HepG2 (cell line): Measurements from ENCODE around the gene FANCD2. TPM values are rescaled to one million over a fixed set of nuclear protein-coding genes. Genes with fewer than 3 reads are reported as not detected.

Experiments used
- BHLHE40 ChIP-seq: IDR thresholded peaks from 2 replicates; pipeline ENCODE4 v1.6.1; 2011; ENCODE audit warnings: low read length, improper control_type of control experiment
- BRCA1 ChIP-seq: sonication (generic); formaldehyde crosslinking; IDR thresholded peaks from 2 replicates; pipeline ENCODE4 v1.4.0; 2020; ENCODE audit warnings: missing genetic modification reagents
- HDAC6 ChIP-seq: fragments of 200-600 bp; sonication (generic); IDR thresholded peaks from 2 replicates; pipeline ENCODE4 v1.7.0; 2017; ENCODE audit warnings: mild to moderate bottlenecking, antibody characterized with exemption, low read length, low read depth
- HMG20B ChIP-seq: conservative IDR thresholded peaks from 2 replicates; pipeline ENCODE4 v1.6.1; 2016; ENCODE audit warnings: missing genetic modification reagents, missing compliant biosample characterization
- MTF1 ChIP-seq: sonication (generic); formaldehyde crosslinking; IDR thresholded peaks from 2 replicates; pipeline ENCODE4 v1.5.0; 2020; ENCODE audit warnings: missing genetic modification reagents
- MXI1 ChIP-seq: IDR thresholded peaks from 3 replicates; pipeline ENCODE4 v1.6.1; 2012; ENCODE audit warnings: low read depth, low read length, inconsistent platforms, borderline replicate concordance
- POGZ ChIP-seq: sonication (generic); formaldehyde crosslinking; IDR thresholded peaks from 2 replicates; pipeline ENCODE4 v1.4.0; 2020; ENCODE audit warnings: mild to moderate bottlenecking, missing genetic modification reagents
- PPARG ChIP-seq: conservative IDR thresholded peaks from 2 replicates; pipeline ENCODE4 v1.6.1; 2016; ENCODE audit warnings: missing biosample characterization, missing genetic modification reagents
- RFX1 ChIP-seq: fragments of 450-650 bp; IDR thresholded peaks from 2 replicates; pipeline ENCODE4 v1.6.1; 2017
- SP1 ChIP-seq, 2 experiments: fragments of 450-650 bp in 1 of 2; sonication (generic) in 1 of 2; formaldehyde crosslinking in 1 of 2; IDR thresholded peaks; 2 replicates each; pipeline versions ENCODE4 v1.4.0 to v1.6.1; 2016 to 2020; ENCODE audit warnings: missing genetic modification reagents in 1 of 2
- TCF12 ChIP-seq, 2 experiments: fragments of 450-650 bp in 1 of 2; sonication (generic) in 1 of 2; formaldehyde crosslinking in 1 of 2; IDR thresholded peaks; 2 replicates each; pipeline versions ENCODE4 v1.6.1 to v1.8.0; 2017 to 2022; ENCODE audit warnings: antibody characterized with exemption in 1 of 2, mild to moderate bottlenecking in 1 of 2, missing genetic modification reagents in 1 of 2, moderate library complexity in 1 of 2
- YEATS4 ChIP-seq: sonication (generic); formaldehyde crosslinking; IDR thresholded peaks from 2 replicates; pipeline ENCODE4 v1.4.0; 2020; ENCODE audit warnings: missing genetic modification reagents, borderline replicate concordance
- ZNF263 ChIP-seq: sonication (generic); formaldehyde crosslinking; IDR thresholded peaks from 2 replicates; pipeline ENCODE4 v1.4.0; 2020; ENCODE audit warnings: missing genetic modification reagents
- ZNF432 ChIP-seq: sonication (generic); formaldehyde crosslinking; IDR thresholded peaks from 2 replicates; pipeline ENCODE4 v1.5.0; 2020; ENCODE audit warnings: missing genetic modification reagents, mild to moderate bottlenecking, borderline replicate concordance
- ZNF550 ChIP-seq: sonication (generic); formaldehyde crosslinking; IDR thresholded peaks from 2 replicates; pipeline ENCODE4 v1.4.0; 2020; ENCODE audit warnings: mild to moderate bottlenecking, missing genetic modification reagents, borderline replicate concordance
- ZNF772 ChIP-seq: sonication (generic); formaldehyde crosslinking; IDR thresholded peaks from 2 replicates; pipeline ENCODE4 v1.5.0; 2020; ENCODE audit warnings: mild to moderate bottlenecking, missing genetic modification reagents
- ZNF850 ChIP-seq: sonication (generic); formaldehyde crosslinking; conservative IDR thresholded peaks from 2 replicates; pipeline ENCODE4 v1.9.0; 2021; ENCODE audit warnings: mild to moderate bottlenecking, missing genetic modification reagents
- polyA plus RNA-seq, 8 experiments: library from polyadenylated mRNA; depleted of rRNA in 3 of 8; stranded (reverse) in 7 of 8; unstranded in 1 of 8; fragments of >200 nt; fragmentation: Illumina TruSeq in 4 of 8; extraction: Trizol in 4 of 8; gene quantifications; 2 replicates each; pipeline versions ENCODE4 v1.2.1 to v1.2.3, GENCODE V29; 2011 to 2016; ENCODE audit warnings: low read depth in 4 of 8, missing spikeins in 1 of 8, mixed read lengths in 1 of 8; ENCODE audit not compliant: insufficient read depth in 1 of 8
- total RNA-seq, 5 experiments: library from RNA; depleted of rRNA; stranded (reverse); fragments of >200 nt; fragmentation: Illumina TruSeq; extraction: Trizol; gene quantifications; 2 replicates each; pipeline ENCODE4 v1.2.3, GENCODE V29; 2016; ENCODE audit warnings: low read depth in 1 of 5
- TF ChIP-seq, protein P1 (sequence below), 2 experiments: sonication (generic) in 1 of 2; formaldehyde crosslinking in 1 of 2; IDR thresholded peaks; 2 replicates each; pipeline versions ENCODE4 v1.4.0 to v1.6.1; 2018 to 2020; ENCODE audit warnings: missing genetic modification reagents in 2 of 2, borderline replicate concordance in 1 of 2, low read depth in 1 of 2, mild to moderate bottlenecking in 1 of 2, missing biosample characterization in 1 of 2
- TF ChIP-seq, protein P2 (sequence below): sonication (generic); formaldehyde crosslinking; conservative IDR thresholded peaks from 2 replicates; pipeline ENCODE4 v1.8.0; 2022; ENCODE audit warnings: mild to moderate bottlenecking, moderate library complexity, missing genetic modification reagents
- TF ChIP-seq, protein P3 (sequence below): IDR thresholded peaks from 2 replicates; pipeline ENCODE4 v1.6.1; 2016; ENCODE audit warnings: low read depth, control low read depth
- TF ChIP-seq, protein P4 (sequence below): IDR thresholded peaks from 2 replicates; pipeline ENCODE4 v1.6.1; 2016; ENCODE audit warnings: missing biosample characterization, missing genetic modification reagents, low read depth
- TF ChIP-seq, protein P5 (sequence below): sonication (generic); formaldehyde crosslinking; IDR thresholded peaks from 2 replicates; pipeline ENCODE4 v1.4.0; 2020; ENCODE audit warnings: mild to moderate bottlenecking, missing genetic modification reagents

FANCD2 gene
- total and polyA plus RNA-seq, 2 of the 13 experiments (the other 11 are each of a cell fraction or from before 2014, with no cell fraction given) = 10.1 to 42.0 TPM

DNA sequence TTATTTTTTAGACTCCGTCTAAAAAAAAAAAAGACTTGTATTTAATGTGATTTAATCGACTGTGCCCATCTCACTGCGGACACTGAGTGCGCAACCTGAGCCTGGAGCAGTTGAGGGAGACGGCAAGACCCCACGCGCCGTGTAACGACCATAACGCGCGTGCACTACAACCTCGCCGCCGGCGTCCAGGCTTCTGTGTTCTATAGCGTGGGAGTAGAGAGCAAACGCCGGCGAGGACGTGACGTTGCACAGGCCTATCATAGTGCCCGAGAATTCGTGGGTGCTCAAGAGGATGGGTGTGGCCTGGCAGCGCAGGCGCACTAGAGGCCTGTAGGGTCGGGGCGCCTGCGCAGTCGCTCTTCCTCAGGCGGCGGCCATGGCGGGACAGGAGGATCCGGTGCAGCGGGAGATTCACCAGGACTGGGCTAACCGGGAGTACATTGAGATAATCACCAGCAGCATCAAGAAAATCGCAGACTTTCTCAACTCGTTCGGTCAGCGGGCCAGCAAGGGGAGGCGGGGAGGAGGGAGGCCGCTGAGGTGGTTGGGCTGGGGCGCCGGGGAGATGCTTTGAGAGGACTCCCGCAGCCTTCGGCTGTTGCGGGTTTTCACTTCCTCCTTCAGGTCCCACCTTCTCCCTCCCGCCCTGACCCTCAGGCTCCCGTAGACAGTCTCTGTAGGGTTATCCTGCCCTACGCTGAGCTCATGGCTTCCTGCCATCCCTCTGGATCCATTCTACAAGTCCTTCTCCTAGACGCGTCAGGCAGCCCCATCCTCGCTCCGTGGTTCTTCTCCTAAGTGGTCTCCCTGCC is 89.3 kb downstream of the FANCD2 start, which contains the start of gene BRK1 (continued):
- TF ChIP-seq, protein P1, sequence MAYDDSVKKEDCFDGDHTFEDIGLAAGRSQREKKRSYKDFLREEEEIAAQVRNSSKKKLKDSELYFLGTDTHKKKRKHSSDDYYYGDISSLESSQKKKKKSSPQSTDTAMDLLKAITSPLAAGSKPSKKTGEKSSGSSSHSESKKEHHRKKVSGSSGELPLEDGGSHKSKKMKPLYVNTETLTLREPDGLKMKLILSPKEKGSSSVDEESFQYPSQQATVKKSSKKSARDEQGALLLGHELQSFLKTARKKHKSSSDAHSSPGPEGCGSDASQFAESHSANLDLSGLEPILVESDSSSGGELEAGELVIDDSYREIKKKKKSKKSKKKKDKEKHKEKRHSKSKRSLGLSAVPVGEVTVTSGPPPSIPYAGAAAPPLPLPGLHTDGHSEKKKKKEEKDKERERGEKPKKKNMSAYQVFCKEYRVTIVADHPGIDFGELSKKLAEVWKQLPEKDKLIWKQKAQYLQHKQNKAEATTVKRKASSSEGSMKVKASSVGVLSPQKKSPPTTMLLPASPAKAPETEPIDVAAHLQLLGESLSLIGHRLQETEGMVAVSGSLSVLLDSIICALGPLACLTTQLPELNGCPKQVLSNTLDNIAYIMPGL (CRISPR knock-in tag; IDR thresholded peaks at IDR 0.05; ENCODE audit: borderline replicate concordance in 1 of 2, low read depth in 1 of 2) = peak in 1 of 2 experiments; percentile 60; a peak in 2 of 4 replicates
- TF ChIP-seq BHLHE40 = no peak
- TF ChIP-seq, protein P2, sequence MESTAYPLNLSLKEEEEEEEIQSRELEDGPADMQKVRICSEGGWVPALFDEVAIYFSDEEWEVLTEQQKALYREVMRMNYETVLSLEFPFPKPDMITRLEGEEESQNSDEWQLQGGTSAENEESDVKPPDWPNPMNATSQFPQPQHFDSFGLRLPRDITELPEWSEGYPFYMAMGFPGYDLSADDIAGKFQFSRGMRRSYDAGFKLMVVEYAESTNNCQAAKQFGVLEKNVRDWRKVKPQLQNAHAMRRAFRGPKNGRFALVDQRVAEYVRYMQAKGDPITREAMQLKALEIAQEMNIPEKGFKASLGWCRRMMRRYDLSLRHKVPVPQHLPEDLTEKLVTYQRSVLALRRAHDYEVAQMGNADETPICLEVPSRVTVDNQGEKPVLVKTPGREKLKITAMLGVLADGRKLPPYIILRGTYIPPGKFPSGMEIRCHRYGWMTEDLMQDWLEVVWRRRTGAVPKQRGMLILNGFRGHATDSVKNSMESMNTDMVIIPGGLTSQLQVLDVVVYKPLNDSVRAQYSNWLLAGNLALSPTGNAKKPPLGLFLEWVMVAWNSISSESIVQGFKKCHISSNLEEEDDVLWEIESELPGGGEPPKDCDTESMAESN = peak; percentile 44; the same call in 1 of the 2 replicates
- peak; percentile 92 for TF ChIP-seq BRCA1 (CRISPR knock-in tag)
- 0 out of 2 replicates have a peak, but pooled peaks have one; percentile 29 for TF ChIP-seq ZNF772 (CRISPR knock-in tag)
- TF ChIP-seq HMG20B (CRISPR knock-in tag) = no peak
- no peak for TF ChIP-seq HDAC6
- TF ChIP-seq MXI1 = peak; percentile 63; the same call in 1 of the 3 replicates
- no peak for TF ChIP-seq ZNF850 (CRISPR knock-in tag)
- TF ChIP-seq RFX1 = no peak
- no peak for TF ChIP-seq SP1 (IDR thresholded peaks at IDR 0.05)
- TF ChIP-seq SP1 (CRISPR knock-in tag; IDR thresholded peaks at IDR 0.05) = peak; percentile 69
- TF ChIP-seq MTF1 (CRISPR knock-in tag) = no peak
- 0 out of 2 replicates have a peak, but pooled peaks have one; percentile 39 for TF ChIP-seq PPARG (CRISPR knock-in tag)
- TF ChIP-seq, protein P3, sequence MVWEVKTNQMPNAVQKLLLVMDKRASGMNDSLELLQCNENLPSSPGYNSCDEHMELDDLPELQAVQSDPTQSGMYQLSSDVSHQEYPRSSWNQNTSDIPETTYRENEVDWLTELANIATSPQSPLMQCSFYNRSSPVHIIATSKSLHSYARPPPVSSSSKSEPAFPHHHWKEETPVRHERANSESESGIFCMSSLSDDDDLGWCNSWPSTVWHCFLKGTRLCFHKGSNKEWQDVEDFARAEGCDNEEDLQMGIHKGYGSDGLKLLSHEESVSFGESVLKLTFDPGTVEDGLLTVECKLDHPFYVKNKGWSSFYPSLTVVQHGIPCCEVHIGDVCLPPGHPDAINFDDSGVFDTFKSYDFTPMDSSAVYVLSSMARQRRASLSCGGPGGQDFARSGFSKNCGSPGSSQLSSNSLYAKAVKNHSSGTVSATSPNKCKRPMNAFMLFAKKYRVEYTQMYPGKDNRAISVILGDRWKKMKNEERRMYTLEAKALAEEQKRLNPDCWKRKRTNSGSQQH (CRISPR knock-in tag) = 0 out of 2 replicates have a peak, but pooled peaks have one; percentile 20
- TF ChIP-seq YEATS4 (CRISPR knock-in tag) = peak; percentile 91
- TF ChIP-seq TCF12 (IDR thresholded peaks at IDR 0.05) = no peak
- no peak for TF ChIP-seq TCF12 (CRISPR knock-in tag; IDR thresholded peaks at IDR 0.05)
- TF ChIP-seq, protein P4, sequence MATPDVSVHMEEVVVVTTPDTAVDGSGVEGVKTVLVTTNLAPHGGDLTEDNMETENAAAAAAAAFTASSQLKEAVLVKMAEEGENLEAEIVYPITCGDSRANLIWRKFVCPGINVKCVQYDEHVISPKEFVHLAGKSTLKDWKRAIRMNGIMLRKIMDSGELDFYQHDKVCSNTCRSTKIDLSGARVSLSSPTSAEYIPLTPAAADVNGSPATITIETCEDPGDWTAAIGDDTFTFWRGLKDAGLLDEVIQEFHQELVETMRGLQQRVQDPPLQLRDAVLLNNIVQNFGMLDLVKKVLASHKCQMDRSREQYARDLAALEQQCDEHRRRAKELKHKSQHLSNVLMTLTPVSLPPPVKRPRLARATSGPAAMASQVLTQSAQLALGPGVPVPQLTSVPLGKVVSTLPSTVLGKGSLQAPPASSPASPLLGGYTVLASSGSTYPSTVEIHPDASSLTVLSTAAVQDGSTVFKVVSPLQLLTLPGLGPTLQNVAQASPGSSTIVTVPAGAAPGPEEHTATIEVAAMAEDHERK (CRISPR knock-in tag) = 0 out of 2 replicates have a peak, but pooled peaks have one; percentile 39
- TF ChIP-seq ZNF550 (CRISPR knock-in tag) = no peak
- peak; percentile 62; the same call in 1 of the 2 replicates for TF ChIP-seq ZNF263 (CRISPR knock-in tag)
- no peak for TF ChIP-seq ZNF432 (CRISPR knock-in tag)
- no peak for TF ChIP-seq POGZ (CRISPR knock-in tag)
- TF ChIP-seq, protein P5, sequence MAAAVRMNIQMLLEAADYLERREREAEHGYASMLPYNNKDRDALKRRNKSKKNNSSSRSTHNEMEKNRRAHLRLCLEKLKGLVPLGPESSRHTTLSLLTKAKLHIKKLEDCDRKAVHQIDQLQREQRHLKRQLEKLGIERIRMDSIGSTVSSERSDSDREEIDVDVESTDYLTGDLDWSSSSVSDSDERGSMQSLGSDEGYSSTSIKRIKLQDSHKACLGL (CRISPR knock-in tag) = 0 out of 2 replicates have a peak, but pooled peaks have one; percentile 25
